T-helper 1 cell (primary cell): Measurements from ENCODE around the gene TRIML1.

Experiments
- DNase-seq, 5 donors: peaks; one replicate each; pipeline ENCODE4 v3.0.0-alpha.2; 2012 to 2020
- total RNA-seq, 4 donors: gene quantifications; one replicate each; lab custom pipeline; 2026; lab: John Stamatoyannopoulos, UW

Gene TRIML1, protein sequence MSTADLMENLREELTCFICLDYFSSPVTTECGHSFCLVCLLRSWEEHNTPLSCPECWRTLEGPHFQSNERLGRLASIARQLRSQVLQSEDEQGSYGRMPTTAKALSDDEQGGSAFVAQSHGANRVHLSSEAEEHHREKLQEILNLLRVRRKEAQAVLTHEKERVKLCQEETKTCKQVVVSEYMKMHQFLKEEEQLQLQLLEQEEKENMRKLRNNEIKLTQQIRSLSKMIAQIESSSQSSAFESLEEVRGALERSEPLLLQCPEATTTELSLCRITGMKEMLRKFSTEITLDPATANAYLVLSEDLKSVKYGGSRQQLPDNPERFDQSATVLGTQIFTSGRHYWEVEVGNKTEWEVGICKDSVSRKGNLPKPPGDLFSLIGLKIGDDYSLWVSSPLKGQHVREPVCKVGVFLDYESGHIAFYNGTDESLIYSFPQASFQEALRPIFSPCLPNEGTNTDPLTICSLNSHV
- 0 reads per million in 4 donors for total RNA-seq

DNA sequence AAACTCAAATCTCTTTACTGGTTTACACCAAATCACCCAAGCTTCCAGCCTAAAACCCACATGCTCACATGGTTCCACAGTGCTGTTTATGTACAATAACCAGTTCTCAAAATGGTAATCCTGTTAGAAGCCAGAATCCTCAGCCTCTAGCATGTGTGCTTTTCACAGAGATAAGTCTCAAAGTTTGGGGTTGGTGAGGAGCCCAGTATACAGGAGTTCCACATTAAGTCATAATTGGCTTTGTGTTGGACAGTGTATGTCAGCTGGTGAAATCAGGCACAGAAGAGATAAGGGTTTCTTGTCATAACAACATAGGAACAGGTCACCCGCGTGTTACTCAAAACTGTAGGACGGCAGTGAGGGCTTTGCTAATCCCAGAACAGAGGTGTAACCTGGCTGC lies at the start of gene TRIML1:
Gene TRIML1, plus strand, starts transcription at position 301 of the 400 bp plus-strand sequence. CDS start 118 bp downstream, outside the sequence.
- DNase-seq, result no peak

DNA sequence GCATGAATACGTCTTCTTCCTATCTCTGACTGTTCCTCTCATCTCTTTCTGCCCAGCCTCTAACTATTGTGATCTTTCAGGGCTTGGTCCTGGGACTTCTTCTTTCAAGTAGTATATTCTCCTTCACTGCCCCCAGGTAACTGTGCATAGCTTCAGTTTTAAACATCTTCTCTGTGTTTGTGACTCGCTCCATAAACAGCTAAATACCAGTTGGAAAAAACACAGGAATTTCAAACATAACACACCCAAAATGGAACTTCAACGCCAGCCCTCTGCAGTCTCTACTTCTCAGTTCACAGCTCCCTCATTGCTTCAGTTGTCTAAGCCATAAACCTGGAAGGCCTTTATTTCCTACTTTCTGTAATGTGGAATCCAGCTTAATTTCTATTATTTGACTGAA lies 46.4 kb upstream of the TRIML1 start:
- no peak for DNase-seq

DNA sequence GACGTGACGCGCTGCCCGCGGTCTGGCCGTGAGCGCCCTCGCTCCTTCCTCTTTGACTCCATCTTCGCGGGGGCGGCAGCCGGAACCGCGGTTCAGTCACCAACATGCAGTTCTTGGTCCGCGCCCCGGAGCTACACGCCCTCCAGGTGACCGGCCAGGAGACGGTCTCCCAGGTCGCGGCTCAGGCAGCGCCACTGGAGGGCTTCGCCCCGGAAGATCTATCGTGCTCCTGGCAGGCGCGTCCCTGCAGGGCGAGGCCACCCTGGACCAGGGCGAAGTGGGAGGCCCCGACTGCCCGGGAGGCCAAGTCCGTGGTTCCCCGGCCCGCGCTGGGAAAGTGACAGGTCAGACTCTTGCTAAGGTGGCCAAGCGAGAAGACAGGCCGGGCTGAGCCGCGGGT lies 32.8 kb upstream of the TRIML1 start:
- DNase-seq, result no peak

DNA sequence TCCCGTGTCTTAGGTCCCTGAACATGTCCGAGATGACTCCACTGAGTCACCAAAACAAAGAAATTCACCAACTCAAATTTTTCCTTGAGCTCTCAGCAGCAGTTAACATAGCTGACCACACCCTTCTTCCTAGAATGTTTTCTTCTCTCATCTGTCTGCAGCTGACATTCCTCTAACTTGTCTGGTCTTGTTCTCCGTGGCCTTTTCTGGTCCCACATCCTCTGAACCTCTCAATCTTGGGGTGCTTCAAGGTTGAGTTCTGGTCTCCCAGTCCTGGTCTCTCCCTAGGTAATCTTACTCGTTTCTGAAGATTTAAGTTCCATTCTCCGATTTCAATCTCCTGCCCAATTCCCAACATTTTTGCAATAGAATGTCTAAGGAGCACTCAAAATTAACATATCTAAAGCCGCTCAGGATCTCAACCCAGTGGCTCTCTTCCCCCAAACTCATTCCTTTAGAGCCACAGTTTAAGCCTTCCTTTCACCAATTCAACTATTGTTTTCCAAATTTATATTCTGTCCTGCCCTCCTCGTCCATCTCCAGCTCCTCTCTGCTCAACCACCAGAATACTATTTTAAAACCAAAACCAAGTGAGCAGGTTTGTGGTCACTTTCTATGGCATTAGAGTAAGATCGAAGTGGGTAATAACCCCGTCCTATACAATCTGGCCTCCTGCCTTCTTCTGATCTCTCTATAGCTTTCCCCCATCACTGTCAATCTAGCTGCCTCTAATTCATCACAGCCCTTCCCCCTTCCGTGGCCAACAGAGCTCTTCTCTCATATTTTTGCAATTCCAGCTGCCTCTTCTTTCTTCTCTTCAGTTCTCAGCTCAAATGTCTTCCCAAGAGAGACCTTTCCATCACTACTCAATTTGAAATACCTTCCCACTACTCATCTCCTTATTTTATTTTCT lies 31.1 kb upstream of the TRIML1 start:
- DNase-seq, result no peak

DNA sequence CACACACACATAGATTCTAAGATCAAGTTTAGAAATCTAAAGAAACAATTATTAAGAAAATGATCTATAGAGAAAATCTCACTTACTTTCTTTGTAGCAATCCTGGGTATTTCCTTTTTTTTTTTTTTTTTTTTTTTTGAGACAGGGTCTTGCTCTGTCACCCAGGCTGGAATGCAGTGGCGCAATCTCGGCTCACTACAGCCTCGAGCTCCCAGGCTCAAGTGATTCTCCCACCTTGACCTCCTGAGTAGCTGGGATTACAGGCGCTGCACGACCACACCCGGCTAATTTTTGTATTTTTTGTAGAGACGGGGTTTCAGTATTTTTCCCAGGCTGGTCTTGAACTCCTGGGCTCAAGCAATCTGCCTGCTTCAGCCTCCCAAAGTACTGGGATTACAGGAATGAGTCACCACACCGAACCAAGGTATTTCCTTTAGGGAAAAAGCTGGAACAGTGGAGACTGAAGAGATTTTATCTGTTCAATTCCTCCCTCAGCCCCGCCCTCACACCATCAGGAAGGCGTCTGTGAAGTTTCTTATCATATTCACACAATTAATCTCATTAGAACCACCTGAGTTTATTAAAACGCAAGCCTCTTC lies 30.0 kb upstream of the TRIML1 start, which contains the start of gene TRIML2:
Gene TRIML2, minus strand, starts transcription at position 447 of the 599 bp plus-strand sequence. CDS start 4,235 bp downstream, outside the sequence.
- DNase-seq, result no peak

DNA sequence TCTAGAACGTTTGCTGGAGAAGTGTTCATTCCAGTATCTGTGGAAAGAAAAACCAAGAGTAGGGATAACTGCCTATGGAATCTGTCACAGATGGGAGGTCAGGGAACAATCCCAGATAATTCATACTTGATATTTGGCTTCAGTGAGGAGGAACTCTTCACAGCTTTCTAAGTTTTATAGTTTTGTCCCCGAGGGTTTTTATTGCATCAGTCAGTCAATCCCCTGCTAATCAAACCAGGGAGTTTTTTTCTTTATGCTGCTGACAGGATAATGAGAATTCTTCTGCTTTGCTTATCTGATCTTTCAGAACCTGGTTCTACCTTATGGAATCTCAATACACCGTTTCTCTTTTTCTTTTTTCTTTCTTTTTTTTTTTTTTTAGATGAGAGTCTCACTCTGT lies 29.2 kb upstream of the TRIML1 start:
- no peak for DNase-seq

DNA sequence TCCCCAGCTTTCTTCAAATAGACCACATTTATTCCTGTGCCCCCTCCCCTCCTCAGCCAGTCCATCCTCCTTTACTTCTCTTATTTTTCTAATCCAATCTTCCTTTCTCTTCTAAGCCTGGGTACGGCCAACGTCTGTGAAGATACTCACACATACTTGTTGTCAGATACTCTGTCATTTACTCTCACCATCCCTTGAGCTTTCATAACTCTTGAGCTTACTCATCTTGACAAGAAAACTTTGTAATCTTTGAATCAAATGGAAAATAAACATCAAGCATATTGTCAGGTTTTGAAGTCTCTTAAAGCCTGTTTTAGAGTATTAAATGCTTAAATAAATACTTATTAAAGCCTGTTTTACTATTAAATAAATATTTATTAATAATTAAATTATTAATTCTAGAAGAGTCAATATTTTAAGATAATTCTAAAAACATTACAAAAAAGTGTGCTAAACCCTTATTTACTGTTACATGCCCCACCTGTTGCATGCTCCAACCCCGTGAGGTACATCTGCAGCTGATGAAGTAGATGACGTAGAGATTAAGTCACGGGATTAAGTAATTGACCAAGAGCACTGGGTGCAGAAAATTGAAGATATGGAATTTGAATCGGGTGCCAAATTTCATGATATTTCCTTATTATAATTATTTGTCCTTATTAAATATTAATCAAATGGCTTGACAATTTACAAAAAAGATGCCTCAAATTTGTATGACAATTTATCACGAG lies 28.3 kb upstream of the TRIML1 start:
- DNase-seq, result no peak

DNA sequence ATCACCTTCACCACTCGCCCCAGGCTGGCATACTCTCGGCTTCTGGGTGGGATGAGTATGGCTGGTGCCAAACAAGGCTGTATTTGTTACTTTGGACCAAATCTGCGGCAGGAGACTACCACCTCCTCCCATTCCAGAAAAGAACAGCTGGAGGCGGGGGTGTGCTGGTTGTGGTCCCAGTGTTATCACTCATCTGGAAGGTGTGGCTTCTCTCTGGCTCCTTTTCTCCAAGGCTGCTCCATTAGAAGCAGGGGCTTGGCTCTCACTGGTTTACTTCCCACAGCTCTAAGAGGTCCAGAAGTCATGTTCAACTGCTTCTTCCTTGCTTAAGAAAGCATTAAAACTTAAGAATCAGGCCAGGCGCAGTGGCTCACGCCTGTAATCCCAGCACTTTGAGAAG lies 27.3 kb upstream of the TRIML1 start:
- no peak for DNase-seq

DNA sequence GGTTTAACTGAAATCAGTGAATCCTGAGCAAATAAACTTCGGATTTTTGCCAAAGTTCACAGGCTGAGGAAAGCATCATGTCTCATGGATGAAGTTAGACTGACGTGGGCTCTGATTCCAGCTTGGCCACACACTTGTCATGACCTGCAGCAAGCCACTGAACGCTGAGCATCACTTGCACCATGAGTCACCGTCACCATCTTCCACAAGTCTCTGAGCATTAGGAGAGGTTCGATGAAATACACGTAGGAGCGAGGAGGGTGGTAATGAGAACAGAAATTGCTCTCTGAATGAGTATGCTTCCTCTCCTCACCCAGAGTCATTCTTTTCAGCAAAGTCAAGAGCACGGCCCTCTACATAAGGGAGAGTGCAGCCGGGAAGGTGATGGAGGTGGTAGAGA lies 26.1 kb upstream of the TRIML1 start:
- DNase-seq, result no peak

DNA sequence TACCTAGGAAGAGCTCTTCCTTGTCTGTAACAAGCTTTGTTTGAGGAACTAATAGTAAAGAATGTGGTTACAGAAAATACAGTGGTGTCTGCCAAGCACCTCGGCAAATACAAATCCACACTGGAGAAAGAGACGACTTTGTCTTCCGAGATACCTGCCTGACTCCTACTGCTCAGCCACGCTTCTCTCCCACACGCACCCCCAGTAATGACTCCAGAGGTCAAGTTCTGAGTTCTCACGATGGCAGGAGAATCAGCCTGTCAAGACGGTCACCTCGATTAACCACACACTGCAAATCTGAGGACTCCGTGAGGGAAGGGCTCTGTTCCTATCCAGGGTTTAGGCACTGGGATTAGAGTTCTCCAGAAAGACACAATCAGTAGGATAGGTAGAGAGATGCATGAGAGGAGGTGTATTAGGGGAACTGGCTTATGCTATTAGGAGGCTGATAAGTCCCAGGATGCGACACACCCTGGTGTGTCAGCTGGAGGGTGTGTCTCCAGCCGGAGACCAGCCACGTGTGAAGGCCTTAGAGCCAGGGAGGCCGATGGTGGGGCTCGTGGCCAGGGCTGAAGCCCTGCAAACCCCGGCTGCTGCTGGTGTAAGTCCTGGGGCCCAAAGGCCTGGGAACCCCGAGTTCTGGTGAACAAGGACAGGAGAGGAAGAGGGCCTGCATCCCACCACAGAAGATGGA lies 21.5 kb upstream of the TRIML1 start:
- no peak for DNase-seq

DNA sequence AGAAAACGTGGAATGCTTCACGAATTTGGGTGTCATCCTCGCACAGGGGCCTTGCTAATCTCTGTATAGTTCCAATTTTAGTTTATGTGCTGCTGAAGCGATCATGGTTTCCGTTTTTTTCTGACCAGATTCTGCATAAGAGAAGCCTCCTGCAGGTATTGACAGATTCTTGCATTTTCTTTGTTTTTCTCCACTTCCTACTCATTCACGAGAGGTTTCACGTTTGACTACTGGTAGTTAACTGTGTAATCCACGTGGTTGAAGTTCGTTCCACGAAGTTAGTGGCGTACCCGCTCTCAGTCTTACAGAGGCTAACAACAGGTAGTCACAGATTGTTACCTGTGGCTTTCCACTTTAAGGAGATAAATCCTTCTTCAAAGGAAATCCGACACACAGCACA lies 17.7 kb upstream of the TRIML1 start:
- no peak for DNase-seq

DNA sequence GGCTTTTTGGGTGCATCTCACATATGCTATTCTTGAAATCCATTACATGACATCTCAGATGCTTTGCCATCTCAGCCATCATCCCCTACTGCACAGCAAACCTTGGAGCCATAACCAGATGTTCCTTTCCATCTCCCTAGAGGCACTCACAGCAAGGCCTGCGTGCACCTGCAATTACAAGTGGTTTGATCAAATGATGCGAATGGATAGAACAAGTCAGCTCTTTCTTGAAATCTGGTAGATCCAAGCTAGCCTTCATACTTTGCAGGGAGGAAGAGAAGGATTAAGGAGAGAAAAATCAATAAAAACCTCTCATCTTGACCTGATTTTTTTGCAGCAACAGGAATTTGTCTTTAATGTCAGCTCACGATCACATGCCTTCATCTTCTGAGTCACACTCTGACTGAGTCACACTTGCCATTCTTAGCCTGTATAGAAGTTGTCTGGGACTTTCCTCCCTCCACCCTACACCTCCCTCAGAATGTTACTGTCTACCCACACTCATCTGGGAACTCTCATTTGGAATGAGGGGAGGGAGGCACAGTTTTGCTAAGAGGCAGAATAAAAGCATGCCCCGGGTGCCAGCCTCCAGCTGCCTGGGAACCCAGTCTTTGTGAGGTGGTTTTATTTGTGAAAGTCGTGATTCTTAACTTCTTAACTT lies 11.9 kb upstream of the TRIML1 start:
- no peak for DNase-seq

DNA sequence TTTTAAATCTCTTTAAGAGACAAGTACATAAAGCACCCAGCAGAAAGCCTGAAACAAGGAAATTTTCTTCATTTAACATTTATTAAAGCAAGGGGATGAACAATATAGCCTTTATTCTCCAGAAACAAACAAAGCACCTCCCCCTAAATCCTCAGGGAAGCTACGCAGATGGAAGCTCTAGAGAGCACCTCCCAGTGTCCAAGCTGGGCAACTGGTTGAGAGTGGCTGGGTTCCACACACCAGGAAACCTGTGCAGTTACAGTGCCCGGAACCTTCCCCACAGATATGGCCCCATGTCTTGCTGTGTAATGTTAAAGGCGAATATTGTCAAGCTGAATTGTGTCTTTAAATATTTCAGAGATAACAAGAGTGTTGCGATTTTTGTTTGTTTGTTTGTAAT lies 8.9 kb upstream of the TRIML1 start:
- no peak for DNase-seq

DNA sequence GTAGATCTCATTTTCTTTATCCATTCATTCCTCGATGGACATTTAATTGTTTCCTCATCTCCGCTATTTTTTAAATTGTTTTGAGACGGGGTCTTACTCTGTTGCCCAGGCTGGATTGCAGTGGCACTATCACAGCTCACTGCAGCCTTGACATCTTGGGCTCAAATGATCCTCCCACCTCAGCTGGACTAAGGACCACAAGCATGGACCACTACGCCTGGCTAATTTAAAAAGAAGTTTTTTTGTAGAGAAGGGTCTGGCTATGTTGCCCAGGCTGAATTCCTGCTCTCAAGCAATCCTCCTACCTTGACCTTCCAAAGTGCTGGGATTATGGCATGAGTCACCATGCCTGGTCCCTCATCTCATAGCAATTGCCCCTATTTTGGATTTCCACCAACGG lies 7.0 kb upstream of the TRIML1 start:
- no peak for DNase-seq

DNA sequence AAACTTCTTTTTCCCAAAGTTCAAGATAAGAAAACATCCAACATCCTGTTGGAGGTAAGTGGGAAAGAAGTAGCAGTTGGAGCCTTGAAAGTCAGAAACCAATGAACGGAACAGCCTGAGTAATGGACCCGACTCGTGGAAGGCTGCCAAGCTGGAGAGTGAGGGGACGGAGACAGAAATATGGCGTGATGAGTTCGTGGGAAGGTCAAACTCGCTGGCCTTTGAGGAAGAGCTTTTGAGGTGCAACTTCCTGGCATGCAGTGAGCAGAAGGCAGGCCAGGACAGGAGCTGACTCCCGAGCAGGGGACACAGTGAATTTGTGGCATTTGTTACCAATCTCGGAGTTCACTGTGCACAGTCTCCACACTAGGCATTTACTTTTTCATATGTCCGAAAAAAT lies 1.0 kb upstream of the TRIML1 start:
- DNase-seq, result no peak

DNA sequence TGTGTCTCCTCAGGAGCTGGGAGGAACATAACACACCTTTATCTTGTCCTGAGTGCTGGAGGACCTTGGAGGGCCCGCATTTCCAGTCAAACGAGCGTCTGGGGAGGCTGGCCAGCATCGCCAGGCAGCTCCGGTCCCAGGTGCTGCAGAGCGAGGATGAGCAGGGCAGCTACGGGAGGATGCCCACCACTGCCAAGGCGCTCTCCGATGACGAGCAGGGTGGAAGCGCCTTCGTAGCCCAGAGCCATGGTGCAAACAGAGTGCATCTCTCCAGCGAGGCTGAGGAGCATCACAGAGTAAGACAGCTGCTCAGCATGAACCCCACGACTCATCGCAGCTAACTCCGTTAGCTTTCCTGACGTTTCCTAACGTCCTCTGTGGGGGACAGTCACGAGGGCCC lies 430 bp downstream of the TRIML1 start:
- DNase-seq, result no peak

DNA sequence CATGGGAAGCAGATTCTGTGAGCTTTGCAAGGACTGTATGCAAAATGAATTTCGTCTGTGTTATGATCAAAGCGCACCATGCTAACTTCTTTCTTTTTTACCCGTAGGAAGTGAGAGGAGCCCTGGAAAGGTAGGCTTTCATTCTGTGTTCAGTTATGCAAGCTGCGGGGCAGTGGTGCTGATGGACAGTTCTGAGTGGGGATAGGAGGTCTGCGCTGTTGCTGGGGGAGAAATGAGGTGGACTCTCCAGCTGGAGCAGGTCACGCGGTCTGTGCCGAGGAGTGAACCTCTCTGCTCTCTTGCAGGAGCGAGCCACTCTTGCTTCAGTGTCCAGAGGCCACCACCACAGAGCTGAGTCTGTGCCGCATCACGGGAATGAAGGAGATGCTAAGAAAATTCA lies 4.5 kb downstream of the TRIML1 start:
- DNase-seq, result no peak

DNA sequence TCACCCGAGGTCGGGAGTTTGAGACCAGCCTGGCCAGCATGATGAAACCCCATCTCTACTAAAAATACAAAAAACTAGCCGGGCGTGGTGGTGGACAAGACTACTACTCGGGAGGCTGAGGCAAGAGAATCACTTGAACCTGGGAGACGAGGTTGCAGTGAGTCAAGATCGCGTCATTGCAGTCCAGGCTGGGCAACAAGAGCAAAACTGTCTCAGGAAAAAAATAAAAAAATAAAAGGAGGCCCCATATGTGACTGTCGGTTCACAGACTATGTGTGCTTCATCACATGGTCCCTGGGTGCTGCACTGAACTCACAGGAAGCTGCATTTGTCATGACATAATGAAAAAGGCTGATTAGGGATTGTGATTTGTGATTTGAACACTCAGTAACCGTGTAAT lies 6.4 kb downstream of the TRIML1 start:
- DNase-seq, result no peak

DNA sequence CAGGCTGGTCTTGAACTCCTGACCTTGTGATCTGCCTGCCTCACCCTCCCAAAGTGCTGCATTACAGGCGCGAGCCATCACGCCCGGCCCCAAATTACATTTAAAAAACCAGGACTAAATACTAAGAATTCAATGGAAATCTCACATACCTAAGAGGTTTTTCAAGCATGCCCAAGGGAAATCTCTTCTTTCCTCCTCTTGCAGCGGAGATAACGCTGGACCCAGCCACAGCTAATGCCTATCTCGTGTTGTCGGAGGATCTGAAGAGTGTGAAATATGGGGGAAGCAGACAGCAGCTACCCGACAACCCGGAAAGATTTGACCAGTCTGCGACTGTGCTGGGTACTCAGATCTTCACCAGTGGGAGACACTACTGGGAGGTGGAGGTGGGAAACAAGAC lies 7.4 kb downstream of the TRIML1 start:
- DNase-seq, result no peak

DNA sequence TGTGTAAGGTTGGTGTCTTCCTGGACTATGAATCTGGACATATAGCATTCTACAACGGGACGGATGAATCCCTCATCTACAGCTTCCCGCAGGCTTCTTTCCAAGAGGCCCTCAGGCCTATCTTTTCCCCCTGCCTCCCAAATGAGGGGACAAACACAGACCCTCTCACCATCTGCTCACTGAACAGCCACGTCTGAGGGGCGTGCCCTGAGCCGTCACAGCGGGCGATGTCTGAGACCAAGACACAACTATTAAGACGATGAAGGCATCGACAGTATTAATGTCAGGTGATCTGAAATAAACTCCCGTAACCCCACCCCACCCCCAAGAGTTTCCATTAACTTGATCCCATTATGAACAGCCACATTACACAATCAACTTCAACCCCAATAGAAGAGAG lies 7.9 kb downstream of the TRIML1 start:
- DNase-seq, result no peak

DNA sequence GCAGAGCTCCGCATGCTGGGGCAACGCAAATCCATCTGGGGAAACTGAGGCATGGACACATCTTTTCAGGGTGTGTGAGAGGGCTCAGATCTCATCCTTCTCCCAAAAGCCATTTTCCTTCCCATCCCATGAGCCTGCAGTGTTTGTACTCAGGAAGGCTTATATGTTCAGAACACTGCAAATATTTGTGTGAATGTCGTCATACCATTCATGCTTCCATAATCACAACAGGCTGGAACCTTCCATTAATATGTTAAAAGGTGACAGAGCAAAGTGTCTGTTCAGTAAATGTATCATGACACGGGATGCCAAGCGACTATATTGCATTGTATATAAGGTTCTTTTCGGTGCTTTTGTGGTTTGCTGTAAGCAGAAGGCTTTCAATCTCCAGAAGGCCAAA lies 8.5 kb downstream of the TRIML1 start:
- no peak for DNase-seq
